ENCODE results near the gene IRAK1. TPM values are rescaled to one million over a fixed set of nuclear protein-coding genes. Genes with fewer than 3 reads are reported as not detected.

Gene IRAK1
- total RNA-seq, 1 donor from 2014 or later = 89.4 TPM

GRCh38 chrX:153991013-153991580 lies 28.6 kb downstream of the IRAK1 start:
- TF ChIP-seq, protein P1, sequence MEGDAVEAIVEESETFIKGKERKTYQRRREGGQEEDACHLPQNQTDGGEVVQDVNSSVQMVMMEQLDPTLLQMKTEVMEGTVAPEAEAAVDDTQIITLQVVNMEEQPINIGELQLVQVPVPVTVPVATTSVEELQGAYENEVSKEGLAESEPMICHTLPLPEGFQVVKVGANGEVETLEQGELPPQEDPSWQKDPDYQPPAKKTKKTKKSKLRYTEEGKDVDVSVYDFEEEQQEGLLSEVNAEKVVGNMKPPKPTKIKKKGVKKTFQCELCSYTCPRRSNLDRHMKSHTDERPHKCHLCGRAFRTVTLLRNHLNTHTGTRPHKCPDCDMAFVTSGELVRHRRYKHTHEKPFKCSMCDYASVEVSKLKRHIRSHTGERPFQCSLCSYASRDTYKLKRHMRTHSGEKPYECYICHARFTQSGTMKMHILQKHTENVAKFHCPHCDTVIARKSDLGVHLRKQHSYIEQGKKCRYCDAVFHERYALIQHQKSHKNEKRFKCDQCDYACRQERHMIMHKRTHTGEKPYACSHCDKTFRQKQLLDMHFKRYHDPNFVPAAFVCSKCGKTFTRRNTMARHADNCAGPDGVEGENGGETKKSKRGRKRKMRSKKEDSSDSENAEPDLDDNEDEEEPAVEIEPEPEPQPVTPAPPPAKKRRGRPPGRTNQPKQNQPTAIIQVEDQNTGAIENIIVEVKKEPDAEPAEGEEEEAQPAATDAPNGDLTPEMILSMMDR (IDR thresholded peaks at IDR 0.05) = no peak
- no peak for DNase-seq
- H3K27ac ChIP-seq = no peak overlapping the region
- H3K4me1 ChIP-seq = no peaks in the 10 kb centered on the region
- H3K4me3 ChIP-seq = no peak overlapping the region
- H3K36me3 ChIP-seq = no peaks in the 10 kb centered on the region
- no peaks in the 10 kb centered on the region for H3K27me3 ChIP-seq
- ATAC-seq = no peak
- no peaks in the 10 kb centered on the region for H3K9me3 ChIP-seq
- intact Hi-C loops (cut with DNase I) = no loop called here

- TF ChIP-seq, protein P1 (IDR thresholded peaks at IDR 0.05) = no peak
- intact Hi-C loops (cut with DNase I) = no loop called here
- ATAC-seq (no peak), DNase-seq (no peak)
- H3K27me3 ChIP-seq = no peaks in the 10 kb centered on the region
- peaks cover 3% of the 10 kb centered on the region for H3K4me1 ChIP-seq
- no peaks in the 10 kb centered on the region for H3K36me3 ChIP-seq
- no peak overlapping the region for H3K4me3 ChIP-seq
- no peak overlapping the region for H3K27ac ChIP-seq
- no peaks in the 10 kb centered on the region for H3K9me3 ChIP-seq
Measured at GRCh38 chrX:153989973-153990655, 29.6 kb downstream of the IRAK1 start.

GRCh38 chrX:153988493-153988892 lies 31.2 kb downstream of the IRAK1 start:
- Histone ChIP-seq H3K4me3 (no peak overlapping the region), H3K27ac (no peak overlapping the region), H3K9me3 (no peaks in the 10 kb centered on the region), H3K4me1 (peaks cover 6% of the 10 kb centered on the region), H3K27me3 (no peaks in the 10 kb centered on the region), H3K36me3 (no peaks in the 10 kb centered on the region)
- TF ChIP-seq, protein P1 (IDR thresholded peaks at IDR 0.05) = no peak
- intact Hi-C loops (cut with DNase I) = no loop called here
- ATAC-seq = no peak
- no peak for DNase-seq

- no peak for ATAC-seq
- H3K27me3 ChIP-seq = no peaks in the 10 kb centered on the region
- H3K36me3 ChIP-seq = no peaks in the 10 kb centered on the region
- intact Hi-C loops (cut with DNase I) = no loop called here
- DNase-seq = no peak
- TF ChIP-seq, protein P1 (IDR thresholded peaks at IDR 0.05) = no peak
- peaks cover 6% of the 10 kb centered on the region for H3K4me1 ChIP-seq
- peak overlapping the region; percentile 71 for H3K27ac ChIP-seq
- H3K4me3 ChIP-seq = no peak overlapping the region
- H3K9me3 ChIP-seq = no peaks in the 10 kb centered on the region
Measured at GRCh38 chrX:153984351-153985178, 35.1 kb downstream of the IRAK1 start.

GRCh38 chrX:153983321-153983801 lies 36.3 kb downstream of the IRAK1 start:
- no peak overlapping the region for H3K4me3 ChIP-seq
- H3K27ac ChIP-seq = no peak overlapping the region
- H3K4me1 ChIP-seq = peaks cover 6% of the 10 kb centered on the region
- intact Hi-C loops (cut with DNase I) = no loop called here
- H3K27me3 ChIP-seq = no peaks in the 10 kb centered on the region
- H3K9me3 ChIP-seq = no peaks in the 10 kb centered on the region
- TF ChIP-seq, protein P1 (IDR thresholded peaks at IDR 0.05) = no peak
- H3K36me3 ChIP-seq = no peaks in the 10 kb centered on the region
- DNase-seq = no peak
- no peak for ATAC-seq
